Endothelial cell of umbilical vein (primary cell): ENCODE data around the gene RECK. TPM values are rescaled to one million over a fixed set of nuclear protein-coding genes. Genes with fewer than 3 reads are reported as not detected.

Experiments
- BruUV-seq: library from RNA; stranded (reverse); fragments of 400-500 nt; replicated peaks from 2 replicates; lab custom pipeline; 2021; lab: Mats Ljungman, UMichigan
- CTCF ChIA-PET: fragments of 300-600, 350-600 bp; sonication (Branson Sonifier 250); formaldehyde crosslinking; loops from one replicate; lab custom pipeline; 2021; ENCODE audit warnings: antibody characterized with exemption, inconsistent platforms; lab: Charles Lee
- POLR2A ChIA-PET: fragments of 300-600, 350-600 bp; sonication (Branson Sonifier 250); formaldehyde crosslinking; loops from one replicate; lab custom pipeline; 2021; ENCODE audit warnings: antibody characterized with exemption, inconsistent platforms; lab: Charles Lee
- DNase-seq: peaks from one replicate; pipeline ENCODE4 v3.0.0-alpha.2; 2011; ENCODE audit warnings: low read depth, low spot score
- FAIRE-seq: peaks from 2 replicates; lab custom pipeline; 2011; peaks lifted over from hg19 to GRCh38; lab: Jason Lieb, UNC
- H2AFZ ChIP-seq: 2 replicates; pipeline ENCODE4 v1.6.0; 2012; ENCODE audit warnings: low read depth, low read length, control low read depth, inconsistent platforms
- H3K27ac ChIP-seq: 2 replicates; pipeline ENCODE4 v1.5.1; 2011; ENCODE audit warnings: low read depth, mild to moderate bottlenecking, control low read depth, low read length, moderate library complexity; ENCODE audit not compliant: insufficient read depth
- H3K27me3 ChIP-seq, 2 experiments: 2 replicates each; pipeline versions ENCODE4 v1.6.0 to v1.6.1; 2011; ENCODE audit warnings: low read length in 2 of 2, mixed read lengths in 1 of 2; ENCODE audit not compliant: control insufficient read depth in 2 of 2, insufficient read depth in 2 of 2
- H3K36me3 ChIP-seq, 2 experiments: 2 replicates in 1 of 2; 3 replicates in 1 of 2; pipeline ENCODE4 v1.5.1; 2011; ENCODE audit warnings: low read length in 2 of 2, mild to moderate bottlenecking in 1 of 2, moderate library complexity in 1 of 2; ENCODE audit not compliant: control insufficient read depth in 2 of 2, insufficient read depth in 2 of 2; ENCODE audit errors: extremely low read depth in 1 of 2
- H3K4me1 ChIP-seq: 3 replicates; pipeline ENCODE4 v1.5.1; 2011; ENCODE audit warnings: mild to moderate bottlenecking, low read length; ENCODE audit not compliant: control insufficient read depth, insufficient read depth; ENCODE audit errors: extremely low read depth
- H3K4me2 ChIP-seq: 2 replicates; pipeline ENCODE4 v1.6.1; 2011; ENCODE audit warnings: low read length, control low read depth, mixed read lengths; ENCODE audit not compliant: insufficient read depth
- H3K4me3 ChIP-seq, 3 experiments: fragments of 200-600 bp in 1 of 3; sonication (generic), shearing (Covaris generic) in 1 of 3; replicated peaks in 1 of 3; 2 replicates each; pipeline ENCODE4 v1.5.1; 2011 to 2016; ENCODE audit warnings: control low read depth in 3 of 3, low read length in 3 of 3, mild to moderate bottlenecking in 2 of 3, inconsistent platforms in 1 of 3, low read depth in 1 of 3, moderate library complexity in 1 of 3; ENCODE audit not compliant: insufficient read depth in 1 of 3
- H3K79me2 ChIP-seq: 2 replicates; pipeline ENCODE4 v1.6.0; 2012; ENCODE audit warnings: low read length, inconsistent platforms; ENCODE audit not compliant: control insufficient read depth, insufficient read depth
- H3K9ac ChIP-seq: replicated peaks from 2 replicates; pipeline ENCODE3; 2011; ENCODE audit warnings: low read length, control low read depth; ENCODE audit not compliant: insufficient read depth; ENCODE audit errors: extremely low read depth
- H3K9me1 ChIP-seq: replicated peaks from 3 replicates; pipeline ENCODE4 v1.6.0; 2011; ENCODE audit warnings: mild to moderate bottlenecking, low read length; ENCODE audit not compliant: control insufficient read depth, insufficient read depth; ENCODE audit errors: extremely low read depth
- H3K9me3 ChIP-seq: replicated peaks from 2 replicates; pipeline ENCODE4 v1.5.1; 2012; ENCODE audit warnings: low read length, inconsistent platforms; ENCODE audit not compliant: control insufficient read depth, insufficient read depth
- H4K20me1 ChIP-seq: replicated peaks from 2 replicates; pipeline ENCODE3; 2011; ENCODE audit warnings: mild to moderate bottlenecking, low read length; ENCODE audit not compliant: control insufficient read depth, insufficient read depth; ENCODE audit errors: extremely low read depth
- EZH2 ChIP-seq: IDR thresholded peaks from 2 replicates; pipeline ENCODE4 v1.6.1; 2012; ENCODE audit warnings: borderline replicate concordance, low read depth, mild to moderate bottlenecking, moderate library complexity, low read length, inconsistent platforms; ENCODE audit not compliant: severe bottlenecking
- FOS ChIP-seq: IDR thresholded peaks from 2 replicates; pipeline ENCODE4 v1.6.1; 2011; ENCODE audit warnings: mild to moderate bottlenecking, low read length, moderate library complexity, borderline replicate concordance; ENCODE audit not compliant: insufficient read depth
- GATA2 ChIP-seq: IDR thresholded peaks from 2 replicates; pipeline ENCODE4 v1.7.0; 2011; ENCODE audit warnings: low read depth, mild to moderate bottlenecking, moderate library complexity, mixed read lengths, low read length; ENCODE audit not compliant: insufficient read length, insufficient read depth
- JUN ChIP-seq: IDR thresholded peaks from 2 replicates; pipeline ENCODE4 v1.6.1; 2011; ENCODE audit warnings: borderline replicate concordance, low read depth; ENCODE audit not compliant: insufficient read length, insufficient read depth
- MYC ChIP-seq: IDR thresholded peaks from one replicate; pipeline ENCODE4 v1.6.1; 2011; ENCODE audit warnings: mild to moderate bottlenecking, low read depth, low read length
- POLR2A ChIP-seq: IDR thresholded peaks from 2 replicates; pipeline ENCODE4 v1.6.1; 2012; ENCODE audit warnings: low read depth, mild to moderate bottlenecking, control low read depth, low read length
- POLR2AphosphoS5 ChIP-seq: IDR thresholded peaks from 2 replicates; pipeline ENCODE4 v1.6.1; 2012; ENCODE audit warnings: low read depth, mild to moderate bottlenecking, control low read depth, low read length, moderate library complexity; ENCODE audit not compliant: insufficient read depth
- dilution Hi-C: fragments of 300-500 bp; cut with MboI; formaldehyde crosslinking; loops from one replicate; pipeline ENCODE4 v1.15.0; 2019; ENCODE audit warnings: low sequenced_read_pairs; ENCODE audit not compliant: extremely low pct_ligation_motif_present
- intact Hi-C: fragments of 100-400 bp; cut with micrococcal nuclease; formaldehyde crosslinking; loops from one replicate; pipeline ENCODE4 v1.10.0; 2022
- polyA plus RNA-seq, 4 experiments: library from polyadenylated mRNA; depleted of rRNA in 3 of 4; stranded (reverse) in 3 of 4; unstranded in 1 of 4; fragments of >200 nt; gene quantifications; 2 replicates each; pipeline versions ENCODE4 v1.2.1 to v1.2.3, GENCODE V29; 2011 to 2012; ENCODE audit warnings: missing spikeins in 1 of 4
- total RNA-seq: library from RNA; stranded (reverse); gene quantifications from 2 replicates; pipeline ENCODE4 v1.2.3, GENCODE V29; 2021
- TF ChIP-seq, protein P1 (sequence below), 2 donors: IDR thresholded peaks; 1 replicate in 1 of 2; 2 replicates in 1 of 2; pipeline ENCODE4 v1.5.1; 2011; ENCODE audit warnings: low read length in 2 of 2, mild to moderate bottlenecking in 2 of 2, moderate library complexity in 2 of 2, control low read depth in 1 of 2, inconsistent platforms in 1 of 2, low read depth in 1 of 2; ENCODE audit not compliant: insufficient read depth in 1 of 2; ENCODE audit errors: extremely low read depth in 1 of 2
- TF ChIP-seq, protein P2 (sequence below): IDR thresholded peaks from 2 replicates; pipeline ENCODE4 v1.6.1; 2011; ENCODE audit not compliant: insufficient read depth, insufficient read length

Gene RECK
- total and polyA plus RNA-seq, 2 donors (not counting 3 experiments of a cell fraction or from before 2014, with no cell fraction given): 12.0 to 14.1 TPM

DNA sequence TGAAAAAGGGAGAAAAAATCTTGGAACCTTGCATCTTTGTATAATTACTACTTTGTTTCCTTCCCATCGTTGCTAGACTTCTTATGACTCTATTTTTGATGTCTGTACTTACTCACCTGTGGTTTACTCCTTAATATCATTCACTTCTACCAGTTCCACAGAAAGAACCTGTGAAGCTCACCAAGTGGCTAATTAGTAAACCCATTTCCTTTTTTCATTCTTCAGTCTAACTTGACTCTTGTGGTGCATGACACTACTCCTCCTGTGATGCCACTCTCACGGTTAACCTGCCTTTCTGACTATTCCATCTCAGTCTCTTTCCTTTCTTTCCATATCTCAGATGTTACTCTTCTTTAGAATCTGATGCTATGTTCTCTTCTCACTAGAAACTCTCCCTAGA lies 14.6 kb downstream of the RECK start:
- no peak overlapping the region for H3K4me2 ChIP-seq
- H3K4me3 ChIP-seq: no peak overlapping the region
- peaks cover 6% of the 10 kb centered on the region for H3K4me1 ChIP-seq
- TF ChIP-seq, protein P1, sequence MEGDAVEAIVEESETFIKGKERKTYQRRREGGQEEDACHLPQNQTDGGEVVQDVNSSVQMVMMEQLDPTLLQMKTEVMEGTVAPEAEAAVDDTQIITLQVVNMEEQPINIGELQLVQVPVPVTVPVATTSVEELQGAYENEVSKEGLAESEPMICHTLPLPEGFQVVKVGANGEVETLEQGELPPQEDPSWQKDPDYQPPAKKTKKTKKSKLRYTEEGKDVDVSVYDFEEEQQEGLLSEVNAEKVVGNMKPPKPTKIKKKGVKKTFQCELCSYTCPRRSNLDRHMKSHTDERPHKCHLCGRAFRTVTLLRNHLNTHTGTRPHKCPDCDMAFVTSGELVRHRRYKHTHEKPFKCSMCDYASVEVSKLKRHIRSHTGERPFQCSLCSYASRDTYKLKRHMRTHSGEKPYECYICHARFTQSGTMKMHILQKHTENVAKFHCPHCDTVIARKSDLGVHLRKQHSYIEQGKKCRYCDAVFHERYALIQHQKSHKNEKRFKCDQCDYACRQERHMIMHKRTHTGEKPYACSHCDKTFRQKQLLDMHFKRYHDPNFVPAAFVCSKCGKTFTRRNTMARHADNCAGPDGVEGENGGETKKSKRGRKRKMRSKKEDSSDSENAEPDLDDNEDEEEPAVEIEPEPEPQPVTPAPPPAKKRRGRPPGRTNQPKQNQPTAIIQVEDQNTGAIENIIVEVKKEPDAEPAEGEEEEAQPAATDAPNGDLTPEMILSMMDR (IDR thresholded peaks at IDR 0.05; ENCODE audit: extremely low read depth in 1 of 2, insufficient read depth in 1 of 2, low read depth in 1 of 2, low read length in 2 of 2): no peak
- TF ChIP-seq EZH2 (no peak), JUN (no peak), MYC (no peak), POLR2AphosphoS5 (no peak), GATA2 (no peak), POLR2A (no peak), FOS (no peak)
- TF ChIP-seq, protein P2, sequence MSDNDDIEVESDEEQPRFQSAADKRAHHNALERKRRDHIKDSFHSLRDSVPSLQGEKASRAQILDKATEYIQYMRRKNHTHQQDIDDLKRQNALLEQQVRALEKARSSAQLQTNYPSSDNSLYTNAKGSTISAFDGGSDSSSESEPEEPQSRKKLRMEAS: no peak
- FAIRE-seq (no peak), DNase-seq (no peak)
- intact Hi-C loops (no loop called here), dilution Hi-C loops (no loop called here)
- H3K9me3 ChIP-seq: no peaks in the 10 kb centered on the region
- no peaks in the 10 kb centered on the region for H3K27me3 ChIP-seq
- no peaks in the 10 kb centered on the region for H3K9me1 ChIP-seq
- no peak overlapping the region for H2AFZ ChIP-seq
- no peak overlapping the region for H3K9ac ChIP-seq
- no peak overlapping the region for H3K27ac ChIP-seq
- peaks cover 0 to 2% of the 10 kb centered on the region in 2 experiments for H3K36me3 ChIP-seq
- H4K20me1 ChIP-seq: no peaks in the 10 kb centered on the region
- H3K79me2 ChIP-seq: peaks cover 24% of the 10 kb centered on the region
- BruUV-seq: no TSS peak
- POLR2A ChIA-PET: no interaction called here
- CTCF ChIA-PET: interaction anchor here (1.2 kb wide), 1 partner anchor 115 kb away, joined by 3 read pairs; no protein-coding TSS in a partner anchor
